NB4 (cell line): ENCODE measurements around the gene FCAMR.

ENCODE experiments used
- CTCF ChIP-seq: IDR thresholded peaks from one replicate; pipeline ENCODE4 v1.5.1; 2012; ENCODE audit warnings: low read depth, low read length
- MAX ChIP-seq: IDR thresholded peaks from 2 replicates; pipeline ENCODE4 v1.6.1; 2011; ENCODE audit warnings: low read depth, low read length
- MYC ChIP-seq: IDR thresholded peaks from 2 replicates; pipeline ENCODE4 v1.6.1; 2011; ENCODE audit warnings: low read depth, low read length
- POLR2A ChIP-seq: IDR thresholded peaks from 2 replicates; pipeline ENCODE4 v1.6.1; 2011; ENCODE audit warnings: mild to moderate bottlenecking; ENCODE audit not compliant: insufficient read length; ENCODE audit errors: extremely low read depth

GRCh38 chr1:206926286-206926685 is 44.0 kb downstream of the FCAMR start:
- TF ChIP-seq POLR2A (no peak), CTCF (no peak), MAX (no peak), MYC (no peak)
